Ishikawa (cell line): ENCODE results near the gene CCDC183.

Experiments
- CREB1 ChIP-seq: IDR thresholded peaks from 2 replicates; pipeline ENCODE4 v1.6.1; 2012; ENCODE audit warnings: low read depth
- EGR1 ChIP-seq: IDR thresholded peaks from 2 replicates; pipeline ENCODE4 v1.6.1; 2012
- FOXM1 ChIP-seq: IDR thresholded peaks from 2 replicates; pipeline ENCODE4 v1.6.1; 2012; ENCODE audit warnings: low read depth, borderline replicate concordance
- MAX ChIP-seq: IDR thresholded peaks from 2 replicates; pipeline ENCODE4 v1.6.1; 2012
- RAD21 ChIP-seq: IDR thresholded peaks from 2 replicates; pipeline ENCODE4 v1.6.1; 2012; ENCODE audit warnings: low read depth
- REST ChIP-seq: IDR thresholded peaks from 2 replicates; pipeline ENCODE4 v1.6.1; 2012; ENCODE audit warnings: low read depth, mild to moderate bottlenecking
- TAF1 ChIP-seq: IDR thresholded peaks from 2 replicates; pipeline ENCODE4 v1.6.1; 2012; ENCODE audit warnings: low read depth, mild to moderate bottlenecking
- TCF12 ChIP-seq: IDR thresholded peaks from 2 replicates; pipeline ENCODE4 v1.6.1; 2012; ENCODE audit warnings: low read depth
- USF1 ChIP-seq: IDR thresholded peaks from 2 replicates; pipeline ENCODE4 v1.6.1; 2012
- YY1 ChIP-seq: IDR thresholded peaks from 2 replicates; pipeline ENCODE4 v1.6.1; 2012; ENCODE audit warnings: low read depth
- ZBTB7A ChIP-seq: IDR thresholded peaks from 2 replicates; pipeline ENCODE4 v1.6.1; 2012; ENCODE audit warnings: low read depth

GRCh38 chr9:136840140-136840876, 44.2 kb downstream of the CCDC183 start:
- no peak for TF ChIP-seq MAX
- TF ChIP-seq YY1 = no peak; the same call in 1 of the 2 replicates
- TF ChIP-seq EGR1 = no peak
- TF ChIP-seq RAD21 = no peak
- no peak for TF ChIP-seq CREB1
- TF ChIP-seq FOXM1 = no peak
- TF ChIP-seq REST = no peak
- TF ChIP-seq ZBTB7A = no peak
- TF ChIP-seq TAF1 = no peak
- no peak for TF ChIP-seq USF1
- TF ChIP-seq TCF12 = no peak
